HG03039 (cell line): ENCODE results near the gene KMT2B.
"Not testable (repeated sequence)": the region's sequence is repeated elsewhere in the genome, so short reads cannot be mapped to it uniquely, and the experiment has no call there.

ENCODE experiments used
- ATAC-seq: cut with Tn5 transposase; IDR thresholded peaks from one replicate; pipeline ENCODE4 v1.9.1; 2021; ENCODE audit warnings: mild to moderate bottlenecking, moderate library complexity; ENCODE audit not compliant: unreplicated experiment

The KMT2B gene

GRCh38 chr19:35712567-35713505 is 5.0 kb upstream of the KMT2B start:
- ATAC-seq = no peak

GRCh38 chr19:35713506-35713850 is 4.3 kb upstream of the KMT2B start:
- no peak for ATAC-seq

- no peak for ATAC-seq
Observed at GRCh38 chr19:35713904-35714495, 3.8 kb upstream of the KMT2B start.

GRCh38 chr19:35714601-35715354 is 3.0 kb upstream of the KMT2B start:
- ATAC-seq = no peak

- no peak for ATAC-seq
Observed at GRCh38 chr19:35715355-35715809, 2.4 kb upstream of the KMT2B start.

GRCh38 chr19:35715981-35716800 is 1.6 kb upstream of the KMT2B start:
- peak; percentile 2 for ATAC-seq

- peak; percentile 45 for ATAC-seq
Observed at GRCh38 chr19:35716801-35717664, 770 bp upstream of the KMT2B start.

GRCh38 chr19:35718345-35719041 is 690 bp downstream of the KMT2B start:
- no peak for ATAC-seq

- no peak for ATAC-seq
Observed at GRCh38 chr19:35719402-35720162, 1.8 kb downstream of the KMT2B start.

- ATAC-seq = no peak
Observed at GRCh38 chr19:35720163-35720524, 2.3 kb downstream of the KMT2B start.

- no peak for ATAC-seq
Observed at GRCh38 chr19:35720648-35721047, 2.8 kb downstream of the KMT2B start.

- ATAC-seq = no peak
Observed at GRCh38 chr19:35721374-35721773, 3.6 kb downstream of the KMT2B start.

GRCh38 chr19:35722461-35722860 is 4.7 kb downstream of the KMT2B start:
- ATAC-seq = no peak

GRCh38 chr19:35722897-35723296 is 5.1 kb downstream of the KMT2B start:
- ATAC-seq = no peak

GRCh38 chr19:35723671-35724070 is 5.9 kb downstream of the KMT2B start:
- no peak for ATAC-seq

GRCh38 chr19:35724132-35724531 is 6.3 kb downstream of the KMT2B start:
- not testable (repeated sequence) for ATAC-seq

GRCh38 chr19:35724560-35724959 is 6.8 kb downstream of the KMT2B start:
- no peak for ATAC-seq

- ATAC-seq = no peak
Observed at GRCh38 chr19:35725216-35725861, 7.5 kb downstream of the KMT2B start.
